GM12878 (cell line): ENCODE measurements around the gene PKP4. TPM values are rescaled to one million over a fixed set of nuclear protein-coding genes. Genes with fewer than 3 reads are reported as not detected.

Source experiments
- ATAC-seq: fragments of 200-7000 bp; cut with Tn5 transposase; 3 replicates; pipeline ENCODE4 v1.9.1; 2020; ENCODE audit warnings: mild to moderate bottlenecking, moderate library complexity
- BruUV-seq: library from RNA; stranded (reverse); fragments of 400-500 nt; replicated peaks from 2 replicates; lab custom pipeline; 2021; lab: Mats Ljungman, UMichigan
- CTCF ChIA-PET: fragments of 300-600 bp; sonication (Branson Sonifier 250); formaldehyde crosslinking; extraction: SDS; loops from one replicate; lab custom pipeline; 2021; ENCODE audit warnings: inconsistent platforms; lab: Yijun Ruan, JAX
- POLR2A ChIA-PET: fragments of 350-600 bp; formaldehyde crosslinking; extraction: SDS; loops from one replicate; lab custom pipeline; 2021; ENCODE audit warnings: inconsistent platforms; lab: Charles Lee
- RAD21 ChIA-PET: fragments of 300-600 bp; sonication (Branson Sonifier 250); formaldehyde crosslinking; loops from one replicate; lab custom pipeline; 2023; ENCODE audit warnings: antibody characterized with exemption; ENCODE audit not compliant: unreplicated experiment; lab: Charles Lee
- SMC1A ChIA-PET: fragments of 300-600 bp; sonication (Branson Sonifier 250); formaldehyde crosslinking; loops from one replicate; lab custom pipeline; 2023; ENCODE audit not compliant: unreplicated experiment, uncharacterized antibody; lab: Charles Lee
- DNase-seq: peaks from one replicate; pipeline ENCODE4 v3.0.0-alpha.2; 2011; ENCODE audit warnings: low read depth, low spot score
- FAIRE-seq: peaks from 3 replicates; lab custom pipeline; 2011; peaks lifted over from hg19 to GRCh38; lab: Jason Lieb, UNC
- H2AFZ ChIP-seq: 2 replicates; pipeline ENCODE4 v1.6.0; 2011; ENCODE audit warnings: low read depth, low read length, control low read depth; ENCODE audit not compliant: control insufficient read depth
- H3K27ac ChIP-seq: 2 replicates; pipeline ENCODE4 v1.5.1; 2011; ENCODE audit warnings: control low read depth; ENCODE audit not compliant: control insufficient read depth, insufficient read depth
- H3K27me3 ChIP-seq, 2 experiments: replicated peaks in 1 of 2; 2 replicates each; pipeline versions ENCODE4 v1.6.0 to v1.6.1; 2011; ENCODE audit warnings: low read length in 1 of 2; ENCODE audit not compliant: control insufficient read depth in 2 of 2, insufficient read depth in 2 of 2
- H3K36me3 ChIP-seq, 2 experiments: 2 replicates each; pipeline ENCODE4 v1.5.1; 2011; ENCODE audit warnings: low read length in 1 of 2; ENCODE audit not compliant: control insufficient read depth in 2 of 2, insufficient read depth in 2 of 2
- H3K4me1 ChIP-seq: 2 replicates; pipeline ENCODE4 v1.6.1; 2011; ENCODE audit warnings: mild to moderate bottlenecking, low read length, moderate library complexity, mixed read lengths; ENCODE audit not compliant: control insufficient read depth, insufficient read depth
- H3K4me2 ChIP-seq: 2 replicates; pipeline ENCODE4 v1.6.0; 2011; ENCODE audit warnings: control low read depth; ENCODE audit not compliant: control insufficient read depth, insufficient read depth
- H3K4me3 ChIP-seq: fragments of 200-600 bp; sonication (generic); 2 replicates; pipeline ENCODE4 v1.5.1; 2016
- H3K79me2 ChIP-seq: 2 replicates; pipeline ENCODE4 v1.6.0; 2011; ENCODE audit warnings: low read length; ENCODE audit not compliant: control insufficient read depth, insufficient read depth
- H3K9ac ChIP-seq: 2 replicates; pipeline ENCODE4 v1.8.0; 2011; ENCODE audit warnings: low read length, control low read depth, mixed read lengths; ENCODE audit not compliant: control insufficient read depth, insufficient read depth
- H3K9me3 ChIP-seq: replicated peaks from 3 replicates; pipeline ENCODE4 v1.5.1; 2011; ENCODE audit warnings: mild to moderate bottlenecking, low read length; ENCODE audit not compliant: control insufficient read depth, insufficient read depth
- H4K20me1 ChIP-seq: 2 replicates; pipeline ENCODE4 v1.6.0; 2011; ENCODE audit not compliant: control insufficient read depth, insufficient read depth
- ATF2 ChIP-seq: IDR thresholded peaks from 2 replicates; pipeline ENCODE4 v1.6.1; 2012; ENCODE audit warnings: low read length, inconsistent platforms
- BACH1 ChIP-seq: fragments of 450-650 bp; IDR thresholded peaks from 2 replicates; pipeline ENCODE4 v1.6.1; 2017; ENCODE audit warnings: mild to moderate bottlenecking, borderline replicate concordance
- BCL11A ChIP-seq: IDR thresholded peaks from 2 replicates; pipeline ENCODE4 v1.6.1; 2011; ENCODE audit warnings: low read depth, low read length
- BHLHE40 ChIP-seq, 2 experiments: fragments of 450-650 bp in 1 of 2; IDR thresholded peaks; 2 replicates each; pipeline ENCODE4 v1.6.1; 2011 to 2017; ENCODE audit warnings: low read depth in 2 of 2, borderline replicate concordance in 1 of 2, improper control_type of control experiment in 1 of 2, low read length in 1 of 2, mild to moderate bottlenecking in 1 of 2
- BMI1 ChIP-seq: fragments of 450-650 bp; IDR thresholded peaks from 2 replicates; pipeline ENCODE4 v1.6.1; 2016; ENCODE audit warnings: mild to moderate bottlenecking, moderate library complexity, borderline replicate concordance
- CBX3 ChIP-seq: fragments of 200-600 bp; sonication (generic); IDR thresholded peaks from 2 replicates; pipeline ENCODE4 v1.6.1; 2016; ENCODE audit warnings: low read depth, borderline replicate concordance
- CHD4 ChIP-seq: fragments of 200-600 bp; sonication (generic); IDR thresholded peaks from 2 replicates; pipeline ENCODE4 v1.6.1; 2016; ENCODE audit warnings: mild to moderate bottlenecking
- CREB1 ChIP-seq: IDR thresholded peaks from 2 replicates; pipeline ENCODE4 v1.6.1; 2012; ENCODE audit warnings: low read depth, mild to moderate bottlenecking, inconsistent platforms
- ESRRA ChIP-seq: IDR thresholded peaks from 2 replicates; pipeline ENCODE4 v1.6.1; 2012; ENCODE audit warnings: mild to moderate bottlenecking, low read length, improper control_type of control experiment
- MYC ChIP-seq: IDR thresholded peaks from 2 replicates; pipeline ENCODE4 v1.6.1; 2011; ENCODE audit warnings: mild to moderate bottlenecking, low read length, moderate library complexity, inconsistent platforms; ENCODE audit not compliant: insufficient read depth, insufficient replicate concordance, insufficient read length, severe bottlenecking
- SMARCA5 ChIP-seq: fragments of 450-650 bp; IDR thresholded peaks from 2 replicates; pipeline ENCODE4 v1.6.1; 2017; ENCODE audit warnings: mild to moderate bottlenecking
- SREBF1 ChIP-seq: IDR thresholded peaks from 2 replicates; pipeline ENCODE4 v1.6.1; 2012; ENCODE audit warnings: mild to moderate bottlenecking, low read length
- TCF7 ChIP-seq: IDR thresholded peaks from 2 replicates; pipeline ENCODE4 v1.6.1; 2014; ENCODE audit warnings: antibody characterized with exemption, borderline replicate concordance
- USF1 ChIP-seq: IDR thresholded peaks from 2 replicates; pipeline ENCODE4 v1.6.1; 2011; ENCODE audit warnings: borderline replicate concordance, low read depth, mild to moderate bottlenecking, moderate library complexity, mixed read lengths, low read length; ENCODE audit not compliant: insufficient read depth; ENCODE audit errors: extremely low read length
- WGBS: methylation state at CpG from one replicate; pipeline ENCODE4 v1.1.6; 2016; ENCODE audit warnings: low lambda C conversion rate; ENCODE audit not compliant: insufficient replicate concordance, insufficient coverage; ENCODE audit errors: missing lambda C conversion rate; 5-methylcytosine and 5-hydroxymethylcytosine counted together
- in situ Hi-C: fragments of 300-500 bp; cut with MboI; formaldehyde crosslinking; loops from 9 replicates; pipeline ENCODE4 v1.14.3; 2018; ENCODE audit warnings: mixed read lengths
- intact Hi-C: fragments of 100-400 bp; cut with micrococcal nuclease; formaldehyde crosslinking; loops from one replicate; pipeline ENCODE4 v1.14.2; 2022; ENCODE audit not compliant: unreplicated experiment
- polyA plus RNA-seq, 11 experiments: library from polyadenylated mRNA; depleted of rRNA in 4 of 11; unstranded in 6 of 11; stranded (reverse) in 5 of 11; fragments of >200 nt; fragmentation: Nextera tagmentation in 4 of 11; fragmentation: Illumina TruSeq in 1 of 11; extraction: Ambion mirVana in 4 of 11; extraction: Trizol in 1 of 11; gene quantifications; 1 replicate in 1 of 11; 2 replicates in 10 of 11; pipeline versions ENCODE4 v1.2.1 to v1.2.3, GENCODE V29; 2011 to 2016; ENCODE audit warnings: inconsistent platforms in 2 of 11, missing spikeins in 2 of 11, low read depth in 1 of 11
- total RNA-seq, 4 experiments: library from RNA; depleted of rRNA in 3 of 4; stranded (reverse); fragments of >200 nt in 3 of 4; fragmentation: Illumina TruSeq in 1 of 4; extraction: Trizol in 1 of 4; gene quantifications; 2 replicates each; pipeline versions ENCODE4 v1.2.1 to v1.2.3, GENCODE V29; 2013 to 2021

Gene PKP4
- total and polyA plus RNA-seq, 10 of the 15 experiments (the other 5 are each of a cell fraction or from before 2014, with no cell fraction given): 4.8 to 35.8 (median 17.7) TPM

GRCh38 chr2:158498043-158498748 lies 41.4 kb downstream of the PKP4 start:
- TF ChIP-seq BHLHE40 (IDR thresholded peaks at IDR 0.05; ENCODE audit: borderline replicate concordance in 1 of 2, low read depth in 2 of 2, low read length in 1 of 2) (no peak), BCL11A (no peak), CHD4 (no peak), CBX3 (no peak), SREBF1 (no peak), ESRRA (no peak)
- DNase-seq (no peak), ATAC-seq (no peak), FAIRE-seq (no peak)
- ChIA-PET CTCF (interaction anchor here (0.7 kb wide), 1 partner anchor 31 kb away, joined by 4 read pairs; no protein-coding TSS in a partner anchor), RAD21 (no interaction called here), SMC1A (interaction anchor here (1.6 kb wide), 1 partner anchor 9 kb away, joined by 6 read pairs; no protein-coding TSS in a partner anchor), POLR2A (no interaction called here)
- no peaks in the 10 kb centered on the region for H4K20me1 ChIP-seq
- no peaks in the 10 kb centered on the region for H3K36me3 ChIP-seq
- H3K27ac ChIP-seq: no peak overlapping the region
- no peaks in the 10 kb centered on the region for H3K4me1 ChIP-seq
- H3K4me3 ChIP-seq: no peak overlapping the region
- no TSS peak for BruUV-seq
- no peaks in the 10 kb centered on the region for H3K9me3 ChIP-seq
- H3K4me2 ChIP-seq: no peak overlapping the region
- in situ Hi-C loops: no loop called here
- no peak overlapping the region for H3K9ac ChIP-seq
- H3K79me2 ChIP-seq: no peaks in the 10 kb centered on the region
- no peak overlapping the region for H2AFZ ChIP-seq
- intact Hi-C loops: no loop called here
- no peaks in the 10 kb centered on the region for H3K27me3 ChIP-seq

- in situ Hi-C loops: no loop called here
- ChIA-PET SMC1A (no interaction called here), CTCF (no interaction called here), POLR2A (interaction anchor here (0.6 kb wide), 1 partner anchor 38 kb away, joined by 6 read pairs; no protein-coding TSS in a partner anchor), RAD21 (no interaction called here)
- Histone ChIP-seq H2AFZ (no peak overlapping the region), H3K9me3 (no peaks in the 10 kb centered on the region), H3K27me3 (no peaks in the 10 kb centered on the region), H3K79me2 (no peaks in the 10 kb centered on the region), H3K4me2 (no peak overlapping the region), H3K4me1 (no peaks in the 10 kb centered on the region), H3K9ac (no peak overlapping the region), H4K20me1 (no peaks in the 10 kb centered on the region), H3K36me3 (no peaks in the 10 kb centered on the region), H3K27ac (no peak overlapping the region), H3K4me3 (no peak overlapping the region)
- intact Hi-C loops: no loop called here
- no peak for DNase-seq
- no peak for ATAC-seq
- no peak for TF ChIP-seq BMI1
- TF ChIP-seq BACH1: no peak
- no peak for TF ChIP-seq USF1
- no peak for TF ChIP-seq ATF2
- no peak for TF ChIP-seq CREB1
- no peak for TF ChIP-seq MYC
- TF ChIP-seq TCF7: no peak
- no peak for TF ChIP-seq SMARCA5
- FAIRE-seq: no peak
- BruUV-seq: no TSS peak
- WGBS: 97% methylated on average over 3 of the region's 3 CpGs
These were observed 42.0 kb downstream of the PKP4 start for GRCh38 chr2:158498749-158499136.
